Hematopoietic multipotent progenitor cell (in vitro differentiated cells): ENCODE results near the gene SMAD4. TPM values are rescaled to one million over a fixed set of nuclear protein-coding genes. Genes with fewer than 3 reads are reported as not detected.
"Not testable (repeated sequence)": the region's sequence is repeated elsewhere in the genome, so short reads cannot be mapped to it uniquely, and the experiment has no call there.

Experiments used
- DNase-seq, 3 donors: peaks; one replicate each; pipeline ENCODE4 v3.0.0-alpha.2; 2011 to 2015; ENCODE audit warnings: low read depth in 2 of 3, low spot score in 2 of 3
- total RNA-seq: library from RNA; depleted of rRNA; stranded (reverse); fragments of >200 nt; gene quantifications from one replicate; pipeline ENCODE4 v1.2.3, GENCODE V29; 2012

SMAD4 gene
- total RNA-seq, 1 donor = 163 TPM

GRCh38 chr18:51066273-51066672 is 36.3 kb downstream of the SMAD4 start:
- no peak for DNase-seq

GRCh38 chr18:51068105-51068504 is 38.1 kb downstream of the SMAD4 start:
- DNase-seq = no peak

- DNase-seq = no peak
Observed at GRCh38 chr18:51069885-51070284, 39.9 kb downstream of the SMAD4 start.

- no peak for DNase-seq
Observed at GRCh38 chr18:51070545-51070944, 40.5 kb downstream of the SMAD4 start.

- DNase-seq = no peak
Observed at GRCh38 chr18:51072586-51073313, 42.7 kb downstream of the SMAD4 start.

- peak in 2 of 3 donors; percentile 25 to 60 for DNase-seq
Observed at GRCh38 chr18:51074605-51075004, 44.6 kb downstream of the SMAD4 start.

GRCh38 chr18:51076503-51076902 is 46.5 kb downstream of the SMAD4 start:
- no peak for DNase-seq

GRCh38 chr18:51077217-51077616 is 47.2 kb downstream of the SMAD4 start:
- DNase-seq = no peak

GRCh38 chr18:51078026-51078425 is 48.0 kb downstream of the SMAD4 start:
- no peak for DNase-seq

GRCh38 chr18:51082571-51083267 is 52.7 kb downstream of the SMAD4 start:
- DNase-seq = no peak

- DNase-seq = no peak
Observed at GRCh38 chr18:51083398-51083797, 53.4 kb downstream of the SMAD4 start.

- DNase-seq = no peak
Observed at GRCh38 chr18:51088410-51088809, 58.4 kb downstream of the SMAD4 start.

GRCh38 chr18:51089691-51090090 is 59.7 kb downstream of the SMAD4 start:
- DNase-seq = no peak

GRCh38 chr18:51091270-51091669 is 61.3 kb downstream of the SMAD4 start:
- no peak for DNase-seq

GRCh38 chr18:51092117-51092516 is 62.1 kb downstream of the SMAD4 start:
- DNase-seq = no peak

GRCh38 chr18:51092967-51093366 is 63.0 kb downstream of the SMAD4 start:
- not testable (repeated sequence) for DNase-seq

- DNase-seq = no peak
Observed at GRCh38 chr18:51097021-51097822, 67.2 kb downstream of the SMAD4 start.

GRCh38 chr18:51098082-51098481 is 68.1 kb downstream of the SMAD4 start:
- DNase-seq = no peak

- DNase-seq = no peak
Observed at GRCh38 chr18:51098513-51098912, 68.5 kb downstream of the SMAD4 start.

GRCh38 chr18:51100385-51101120 is 70.5 kb downstream of the SMAD4 start:
- DNase-seq = no peak

- peak in 2 of 3 donors; percentile 14 to 42 for DNase-seq
Observed at GRCh38 chr18:51107082-51107481, 77.1 kb downstream of the SMAD4 start.
